SK-N-SH (cell line): ENCODE data around the gene WDR93. TPM values are rescaled to one million over a fixed set of nuclear protein-coding genes. Genes with fewer than 3 reads are reported as not detected.

ENCODE experiments used
- CTCF ChIA-PET: fragments of 300-600, 350-600 bp; formaldehyde crosslinking; extraction: SDS; loops from one replicate; lab custom pipeline; 2021; lab: Yijun Ruan, JAX
- POLR2A ChIA-PET: fragments of 350-600 bp; sonication (Branson Sonifier 250); formaldehyde crosslinking; extraction: SDS; loops from one replicate; lab custom pipeline; 2020; ENCODE audit warnings: antibody characterized with exemption, inconsistent platforms; lab: Yijun Ruan, JAX
- DNase-seq: peaks from one replicate; pipeline ENCODE4 v3.0.0; 2012
- H2AFZ ChIP-seq: fragments of 200-600 bp; sonication (generic); 2 replicates; pipeline ENCODE4 v1.8.1; 2016; ENCODE audit warnings: antibody characterized with exemption, mild to moderate bottlenecking, low read depth
- H3F3A ChIP-seq: fragments of 200-600 bp; sonication (generic); replicated peaks from 2 replicates; pipeline ENCODE3; 2016; ENCODE audit warnings: antibody characterized with exemption, mild to moderate bottlenecking; ENCODE audit not compliant: insufficient read depth
- H3K27ac ChIP-seq, 2 experiments: fragments of 200-500 bp in 1 of 2; fragments of 200-600 bp in 1 of 2; sonication (Bioruptor generic) in 1 of 2; sonication (generic), shearing (Covaris generic) in 1 of 2; 2 replicates each; pipeline versions ENCODE4 v1.5.1 to v1.6.1; 2014 to 2016; ENCODE audit warnings: low read depth in 2 of 2, inconsistent platforms in 1 of 2, low read length in 1 of 2, mild to moderate bottlenecking in 1 of 2, mixed read lengths in 1 of 2
- H3K27me3 ChIP-seq: fragments of 200-600 bp; sonication (generic), shearing (Covaris generic); 2 replicates; pipeline ENCODE4 v1.6.1; 2016; ENCODE audit warnings: mixed run types; ENCODE audit not compliant: insufficient read depth
- H3K36me3 ChIP-seq, 2 experiments: fragments of 200-500 bp in 1 of 2; fragments of 200-600 bp in 1 of 2; sonication (Bioruptor generic) in 1 of 2; sonication (generic) in 1 of 2; replicated peaks in 1 of 2; 2 replicates each; pipeline versions ENCODE3 to v1.5.1; 2014 to 2016; ENCODE audit warnings: low read length in 1 of 2, mild to moderate bottlenecking in 1 of 2; ENCODE audit not compliant: insufficient read depth in 2 of 2, control insufficient read depth in 1 of 2
- H3K4me1 ChIP-seq, 2 experiments: fragments of 200-500 bp in 1 of 2; fragments of 200-600 bp in 1 of 2; sonication (Bioruptor generic) in 1 of 2; sonication (generic), shearing (Covaris generic) in 1 of 2; 2 replicates each; pipeline versions ENCODE4 v1.5.1 to v1.6.1; 2014 to 2016; ENCODE audit warnings: low read depth in 1 of 2, low read length in 1 of 2, mixed run types in 1 of 2; ENCODE audit not compliant: insufficient read depth in 2 of 2, control insufficient read depth in 1 of 2
- H3K4me2 ChIP-seq: fragments of 200-600 bp; sonication (generic), shearing (Covaris generic); 2 replicates; pipeline ENCODE4 v1.6.1; 2017; ENCODE audit warnings: mixed run types
- H3K4me3 ChIP-seq, 2 experiments: fragments of 200-500 bp in 1 of 2; fragments of 200-600 bp in 1 of 2; sonication (Bioruptor generic) in 1 of 2; sonication (generic), shearing (Covaris generic) in 1 of 2; 2 replicates each; pipeline versions ENCODE4 v1.5.1 to v1.8.1; 2014 to 2016; ENCODE audit warnings: low read depth in 2 of 2, inconsistent platforms in 1 of 2, low read length in 1 of 2, mild to moderate bottlenecking in 1 of 2, mixed read lengths in 1 of 2, moderate library complexity in 1 of 2
- H3K79me2 ChIP-seq: fragments of 200-600 bp; sonication (generic); 2 replicates; pipeline ENCODE4 v1.8.1; 2017; ENCODE audit warnings: mild to moderate bottlenecking; ENCODE audit not compliant: insufficient read depth
- H3K9ac ChIP-seq: fragments of 200-600 bp; sonication (generic); 2 replicates; pipeline ENCODE4 v1.6.1; 2017; ENCODE audit warnings: mixed run types
- H3K9me2 ChIP-seq: fragments of 200-600 bp; sonication (generic); 2 replicates; pipeline ENCODE4 v1.6.1; 2017; ENCODE audit warnings: mixed run types
- H3K9me3 ChIP-seq: fragments of 200-600 bp; sonication (generic); 2 replicates; pipeline ENCODE4 v1.6.1; 2017; ENCODE audit warnings: mixed run types, mild to moderate bottlenecking, moderate library complexity
- H4K20me1 ChIP-seq: fragments of 200-600 bp; sonication (generic); 2 replicates; pipeline ENCODE4 v1.6.1; 2017; ENCODE audit warnings: mild to moderate bottlenecking, mixed run types; ENCODE audit not compliant: insufficient read depth
- EZH2phosphoT487 ChIP-seq: fragments of 200-600 bp; sonication (generic); IDR thresholded peaks from 2 replicates; pipeline ENCODE4 v1.6.1; 2017; ENCODE audit warnings: low read depth, mixed run types, mild to moderate bottlenecking, antibody characterized with exemption, moderate library complexity, borderline replicate concordance
- FOSL2 ChIP-seq: IDR thresholded peaks from 2 replicates; pipeline ENCODE4 v1.4.0; 2012; ENCODE audit warnings: low read depth, mild to moderate bottlenecking, moderate library complexity, borderline replicate concordance
- FOXJ3 ChIP-seq: sonication (generic); formaldehyde crosslinking; IDR thresholded peaks from 2 replicates; pipeline ENCODE4 v1.5.1; 2020; ENCODE audit warnings: mild to moderate bottlenecking, missing genetic modification reagents
- NFIC ChIP-seq: IDR thresholded peaks from 2 replicates; pipeline ENCODE4 v1.4.0; 2012; ENCODE audit warnings: borderline replicate concordance
- RCOR1 ChIP-seq: fragments of 150-350 bp; IDR thresholded peaks from 2 replicates; pipeline ENCODE4 v1.6.1; 2017; ENCODE audit warnings: antibody characterized with exemption, low read length
- RXRA ChIP-seq: IDR thresholded peaks from 2 replicates; pipeline ENCODE4 v1.4.0; 2012; ENCODE audit warnings: low read depth, mild to moderate bottlenecking, borderline replicate concordance
- SIN3A ChIP-seq: IDR thresholded peaks from 2 replicates; pipeline ENCODE4 v1.6.1; 2012; ENCODE audit warnings: low read depth, mild to moderate bottlenecking, low read length, moderate library complexity, borderline replicate concordance
- SMC3 ChIP-seq: IDR thresholded peaks from 2 replicates; pipeline ENCODE4 v1.6.1; 2012; ENCODE audit warnings: low read depth, low read length, improper control_type of control experiment
- TEAD4 ChIP-seq: IDR thresholded peaks from 2 replicates; pipeline ENCODE4 v1.4.0; 2012; ENCODE audit warnings: mild to moderate bottlenecking, borderline replicate concordance; ENCODE audit not compliant: insufficient read depth
- YY1 ChIP-seq: IDR thresholded peaks from 2 replicates; pipeline ENCODE4 v1.4.0; 2012; ENCODE audit warnings: low read depth, mild to moderate bottlenecking
- WGBS: methylation state at CpG from one replicate; pipeline ENCODE4 v1.1.6; 2017; ENCODE audit warnings: low lambda C conversion rate; 5-methylcytosine and 5-hydroxymethylcytosine counted together
- polyA plus RNA-seq, 3 experiments: library from polyadenylated mRNA; depleted of rRNA; stranded (reverse); fragments of >200 nt; gene quantifications; 2 replicates each; pipeline ENCODE4 v1.2.3, GENCODE V29; 2012
- TF ChIP-seq, protein P1 (sequence below): IDR thresholded peaks from 2 replicates; pipeline ENCODE4 v1.6.1; 2012; ENCODE audit warnings: mild to moderate bottlenecking, low read depth, low read length, moderate library complexity
- TF ChIP-seq, protein P2 (sequence below): IDR thresholded peaks from 2 replicates; pipeline ENCODE4 v1.4.0; 2012; ENCODE audit warnings: low read depth
- TF ChIP-seq, protein P3 (sequence below): IDR thresholded peaks from 2 replicates; pipeline ENCODE4 v1.4.0; 2012; ENCODE audit warnings: low read depth, borderline replicate concordance

The WDR93 gene
- polyA plus RNA-seq, 1 of the 3 experiments (the other 2 are of a cell fraction) = 0.35 TPM

DNA sequence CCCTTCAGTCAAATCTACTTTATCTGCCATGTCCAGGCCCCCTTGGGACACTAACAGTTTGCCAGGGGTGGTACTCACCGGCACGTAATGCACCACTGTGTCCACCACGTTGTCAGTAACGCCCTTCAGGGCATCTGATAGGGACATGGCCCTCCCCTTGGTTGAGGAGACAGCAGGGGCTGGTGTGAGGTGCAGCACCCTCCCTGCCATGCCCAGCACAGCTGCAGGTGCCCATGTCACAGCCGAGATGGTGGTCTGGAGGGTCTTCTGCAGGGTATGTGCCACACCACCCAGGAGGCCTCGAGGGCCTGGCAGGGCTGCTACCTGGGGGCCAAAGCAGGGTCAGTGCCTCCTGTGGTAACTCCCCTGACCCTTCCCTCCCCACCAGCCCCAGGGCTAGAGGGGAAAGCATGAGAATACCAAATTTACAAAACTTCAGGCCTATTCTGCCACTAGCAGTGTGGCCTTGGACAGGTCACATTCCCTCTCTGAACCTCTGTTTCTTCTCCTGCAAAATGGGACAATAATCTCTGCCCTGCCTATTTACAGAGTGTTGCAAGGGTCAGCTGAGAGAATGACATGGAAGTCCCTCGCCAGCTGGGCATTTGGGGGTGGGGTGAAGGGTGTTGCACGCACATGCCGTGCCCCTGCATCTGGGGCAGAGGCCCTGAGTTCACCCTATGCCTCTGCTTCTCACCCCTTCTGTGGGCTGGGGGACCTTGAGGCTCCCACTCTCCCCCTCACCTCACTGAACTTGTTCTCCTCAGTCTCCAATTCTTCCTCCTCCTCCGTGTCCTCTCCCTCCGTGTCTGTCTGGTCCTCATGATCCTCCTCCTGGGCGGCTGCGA is 23.5 kb upstream of the WDR93 start:
- Histone ChIP-seq H3F3A (peaks cover 20% of the 10 kb centered on the region), H3K4me3 (no peak overlapping the region), H3K9ac (no peak overlapping the region), H4K20me1 (no peaks in the 10 kb centered on the region), H3K9me2 (no peaks in the 10 kb centered on the region), H3K9me3 (no peaks in the 10 kb centered on the region), H2AFZ (no peak overlapping the region), H3K36me3 (no peaks in the 10 kb centered on the region), H3K27ac (no peak overlapping the region), H3K4me1 (peaks cover 12 to 22% of the 10 kb centered on the region in 2 experiments; a peak in 3 of 4 replicates), H3K79me2 (no peaks in the 10 kb centered on the region), H3K27me3 (no peaks in the 10 kb centered on the region), H3K4me2 (no peak overlapping the region)
- TF ChIP-seq FOXJ3 (CRISPR knock-in tag) (no peak), RCOR1 (no peak), NFIC (no peak), SIN3A (no peak), FOSL2 (no peak)
- no peak for DNase-seq
- 82% methylated on average over 12 of the region's 13 CpGs for WGBS
- ChIA-PET POLR2A (interaction anchor here (1.2 kb wide), 1 partner anchor 13 kb away, joined by 4 read pairs; no protein-coding TSS in a partner anchor), CTCF (no interaction called here)

DNA sequence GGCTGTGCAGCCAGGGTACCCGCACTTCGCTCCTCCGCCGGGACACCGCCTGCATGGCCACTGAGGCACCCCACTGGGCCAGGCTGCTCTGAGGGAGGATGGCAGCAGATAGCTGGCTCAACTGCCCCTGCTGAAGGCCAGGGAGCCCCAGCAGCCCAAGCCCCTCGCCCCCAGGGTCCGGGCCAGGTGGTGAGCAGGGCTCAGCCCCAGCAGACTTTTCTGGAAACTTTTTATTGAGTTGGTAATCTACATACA is 23.0 kb upstream of the WDR93 start:
- Histone ChIP-seq H3K79me2 (no peaks in the 10 kb centered on the region), H3K4me1 (peaks cover 7 to 25% of the 10 kb centered on the region in 2 experiments; a peak in 3 of 4 replicates), H3K4me3 (no peak overlapping the region), H3K36me3 (no peaks in the 10 kb centered on the region), H3K9ac (no peak overlapping the region), H3K9me3 (no peaks in the 10 kb centered on the region), H2AFZ (no peak overlapping the region), H3K9me2 (no peaks in the 10 kb centered on the region), H3F3A (peaks cover 15% of the 10 kb centered on the region), H3K27me3 (no peaks in the 10 kb centered on the region), H4K20me1 (no peaks in the 10 kb centered on the region), H3K27ac (no peak overlapping the region), H3K4me2 (no peak overlapping the region)
- DNase-seq = no peak
- WGBS = 98% methylated on average over 6 of the region's 7 CpGs
- TF ChIP-seq SMC3 (no peak), YY1 (no peak), EZH2phosphoT487 (no peak), RXRA (no peak), SIN3A (no peak), TEAD4 (no peak)
- TF ChIP-seq, protein P1, sequence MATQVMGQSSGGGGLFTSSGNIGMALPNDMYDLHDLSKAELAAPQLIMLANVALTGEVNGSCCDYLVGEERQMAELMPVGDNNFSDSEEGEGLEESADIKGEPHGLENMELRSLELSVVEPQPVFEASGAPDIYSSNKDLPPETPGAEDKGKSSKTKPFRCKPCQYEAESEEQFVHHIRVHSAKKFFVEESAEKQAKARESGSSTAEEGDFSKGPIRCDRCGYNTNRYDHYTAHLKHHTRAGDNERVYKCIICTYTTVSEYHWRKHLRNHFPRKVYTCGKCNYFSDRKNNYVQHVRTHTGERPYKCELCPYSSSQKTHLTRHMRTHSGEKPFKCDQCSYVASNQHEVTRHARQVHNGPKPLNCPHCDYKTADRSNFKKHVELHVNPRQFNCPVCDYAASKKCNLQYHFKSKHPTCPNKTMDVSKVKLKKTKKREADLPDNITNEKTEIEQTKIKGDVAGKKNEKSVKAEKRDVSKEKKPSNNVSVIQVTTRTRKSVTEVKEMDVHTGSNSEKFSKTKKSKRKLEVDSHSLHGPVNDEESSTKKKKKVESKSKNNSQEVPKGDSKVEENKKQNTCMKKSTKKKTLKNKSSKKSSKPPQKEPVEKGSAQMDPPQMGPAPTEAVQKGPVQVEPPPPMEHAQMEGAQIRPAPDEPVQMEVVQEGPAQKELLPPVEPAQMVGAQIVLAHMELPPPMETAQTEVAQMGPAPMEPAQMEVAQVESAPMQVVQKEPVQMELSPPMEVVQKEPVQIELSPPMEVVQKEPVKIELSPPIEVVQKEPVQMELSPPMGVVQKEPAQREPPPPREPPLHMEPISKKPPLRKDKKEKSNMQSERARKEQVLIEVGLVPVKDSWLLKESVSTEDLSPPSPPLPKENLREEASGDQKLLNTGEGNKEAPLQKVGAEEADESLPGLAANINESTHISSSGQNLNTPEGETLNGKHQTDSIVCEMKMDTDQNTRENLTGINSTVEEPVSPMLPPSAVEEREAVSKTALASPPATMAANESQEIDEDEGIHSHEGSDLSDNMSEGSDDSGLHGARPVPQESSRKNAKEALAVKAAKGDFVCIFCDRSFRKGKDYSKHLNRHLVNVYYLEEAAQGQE = no peak
- TF ChIP-seq, protein P2, sequence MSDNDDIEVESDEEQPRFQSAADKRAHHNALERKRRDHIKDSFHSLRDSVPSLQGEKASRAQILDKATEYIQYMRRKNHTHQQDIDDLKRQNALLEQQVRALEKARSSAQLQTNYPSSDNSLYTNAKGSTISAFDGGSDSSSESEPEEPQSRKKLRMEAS = no peak
- TF ChIP-seq, protein P3, sequence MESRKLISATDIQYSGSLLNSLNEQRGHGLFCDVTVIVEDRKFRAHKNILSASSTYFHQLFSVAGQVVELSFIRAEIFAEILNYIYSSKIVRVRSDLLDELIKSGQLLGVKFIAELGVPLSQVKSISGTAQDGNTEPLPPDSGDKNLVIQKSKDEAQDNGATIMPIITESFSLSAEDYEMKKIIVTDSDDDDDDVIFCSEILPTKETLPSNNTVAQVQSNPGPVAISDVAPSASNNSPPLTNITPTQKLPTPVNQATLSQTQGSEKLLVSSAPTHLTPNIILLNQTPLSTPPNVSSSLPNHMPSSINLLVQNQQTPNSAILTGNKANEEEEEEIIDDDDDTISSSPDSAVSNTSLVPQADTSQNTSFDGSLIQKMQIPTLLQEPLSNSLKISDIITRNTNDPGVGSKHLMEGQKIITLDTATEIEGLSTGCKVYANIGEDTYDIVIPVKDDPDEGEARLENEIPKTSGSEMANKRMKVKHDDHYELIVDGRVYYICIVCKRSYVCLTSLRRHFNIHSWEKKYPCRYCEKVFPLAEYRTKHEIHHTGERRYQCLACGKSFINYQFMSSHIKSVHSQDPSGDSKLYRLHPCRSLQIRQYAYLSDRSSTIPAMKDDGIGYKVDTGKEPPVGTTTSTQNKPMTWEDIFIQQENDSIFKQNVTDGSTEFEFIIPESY = no peak
- CTCF ChIA-PET = interaction anchor here (1.7 kb wide), 1 partner anchor 20 kb away, joined by 8 read pairs; no protein-coding TSS in a partner anchor
- POLR2A ChIA-PET = no interaction called here
